GOT3 (cell line): ENCODE measurements around the gene SMCHD1.
"Not testable (repeated sequence)": the region's sequence is repeated elsewhere in the genome, so short reads cannot be mapped to it uniquely, and the experiment has no call there.

Experiments used
- DNase-seq: peaks from one replicate; lab custom pipeline; 2025; ENCODE audit warnings: mixed read lengths; lab: John Stamatoyannopoulos, UW

Gene SMCHD1

GRCh38 chr18:2657788-2658458 is 2.4 kb downstream of the SMCHD1 start:
- DNase-seq = no peak

GRCh38 chr18:2660849-2661248 is 5.3 kb downstream of the SMCHD1 start:
- DNase-seq = not testable (repeated sequence)

GRCh38 chr18:2662288-2662687 is 6.8 kb downstream of the SMCHD1 start:
- not testable (repeated sequence) for DNase-seq

GRCh38 chr18:2662990-2663389 is 7.5 kb downstream of the SMCHD1 start:
- DNase-seq = no peak

GRCh38 chr18:2672410-2672809 is 16.9 kb downstream of the SMCHD1 start:
- DNase-seq = no peak

- no peak for DNase-seq
Observed at GRCh38 chr18:2672872-2673271, 17.3 kb downstream of the SMCHD1 start.

- DNase-seq = not testable (repeated sequence)
Observed at GRCh38 chr18:2678933-2679332, 23.4 kb downstream of the SMCHD1 start.

- DNase-seq = no peak
Observed at GRCh38 chr18:2680216-2680792, 24.8 kb downstream of the SMCHD1 start.

- no peak for DNase-seq
Observed at GRCh38 chr18:2681993-2682603, 26.6 kb downstream of the SMCHD1 start.

- no peak for DNase-seq
Observed at GRCh38 chr18:2683055-2683454, 27.5 kb downstream of the SMCHD1 start.

GRCh38 chr18:2686349-2686968 is 30.9 kb downstream of the SMCHD1 start:
- DNase-seq = no peak

GRCh38 chr18:2687390-2688001 is 32.0 kb downstream of the SMCHD1 start:
- DNase-seq = no peak

GRCh38 chr18:2692508-2692907 is 37.0 kb downstream of the SMCHD1 start:
- no peak for DNase-seq

GRCh38 chr18:2697184-2697583 is 41.7 kb downstream of the SMCHD1 start:
- DNase-seq = no peak

GRCh38 chr18:2699001-2699400 is 43.5 kb downstream of the SMCHD1 start:
- DNase-seq = no peak

- DNase-seq = no peak
Observed at GRCh38 chr18:2704541-2704940, 49.0 kb downstream of the SMCHD1 start.

GRCh38 chr18:2706903-2707302 is 51.4 kb downstream of the SMCHD1 start:
- DNase-seq = no peak

GRCh38 chr18:2707551-2708168 is 52.1 kb downstream of the SMCHD1 start:
- DNase-seq = no peak

- DNase-seq = no peak
Observed at GRCh38 chr18:2709316-2709715, 53.8 kb downstream of the SMCHD1 start.

- DNase-seq = no peak
Observed at GRCh38 chr18:2714140-2714539, 58.6 kb downstream of the SMCHD1 start.

GRCh38 chr18:2715990-2716389 is 60.5 kb downstream of the SMCHD1 start:
- no peak for DNase-seq
